Keratinocyte (primary cell): Measurements from ENCODE around the gene ALX4. TPM values are rescaled to one million over a fixed set of nuclear protein-coding genes. Genes with fewer than 3 reads are reported as not detected.

ENCODE experiments used
- DNase-seq: peaks from one replicate; pipeline ENCODE4 v3.0.0-alpha.2; 2011; ENCODE audit warnings: low read depth, missing footprints, low spot score
- FAIRE-seq: peaks from 2 replicates; lab custom pipeline; 2011; peaks lifted over from hg19 to GRCh38; lab: Jason Lieb, UNC
- H2AFZ ChIP-seq: 2 replicates; pipeline ENCODE4 v1.6.0; 2012; ENCODE audit warnings: low read length, control low read depth, inconsistent platforms; ENCODE audit not compliant: control insufficient read depth
- H3K27ac ChIP-seq: 2 replicates; pipeline ENCODE4 v1.5.1; 2011; ENCODE audit warnings: low read length; ENCODE audit not compliant: control insufficient read depth, insufficient read depth
- H3K27me3 ChIP-seq: 3 replicates; pipeline ENCODE4 v1.6.0; 2011; ENCODE audit warnings: low read length; ENCODE audit not compliant: control insufficient read depth, insufficient read depth; ENCODE audit errors: extremely low read depth
- H3K36me3 ChIP-seq, 2 experiments: 2 replicates in 1 of 2; 3 replicates in 1 of 2; pipeline ENCODE4 v1.5.1; 2011; ENCODE audit warnings: low read length in 2 of 2, mild to moderate bottlenecking in 1 of 2; ENCODE audit not compliant: control insufficient read depth in 2 of 2, insufficient read depth in 2 of 2; ENCODE audit errors: extremely low read depth in 1 of 2
- H3K4me1 ChIP-seq: 3 replicates; pipeline ENCODE4 v1.5.1; 2011; ENCODE audit warnings: low read length; ENCODE audit not compliant: control insufficient read depth, insufficient read depth; ENCODE audit errors: extremely low read depth
- H3K4me2 ChIP-seq: 3 replicates; pipeline ENCODE4 v1.6.0; 2011; ENCODE audit warnings: low read depth, low read length; ENCODE audit not compliant: control insufficient read depth, insufficient read depth; ENCODE audit errors: extremely low read depth
- H3K4me3 ChIP-seq, 3 experiments: fragments of 200-600 bp in 1 of 3; sonication (generic) in 1 of 3; 2 replicates in 2 of 3; 3 replicates in 1 of 3; pipeline ENCODE4 v1.5.1; 2011 to 2016; ENCODE audit warnings: low read length in 3 of 3, mild to moderate bottlenecking in 3 of 3, control low read depth in 2 of 3, inconsistent platforms in 1 of 3, low read depth in 1 of 3, mixed read lengths in 1 of 3, mixed run types in 1 of 3, moderate library complexity in 1 of 3; ENCODE audit not compliant: control insufficient read depth in 2 of 3, insufficient read depth in 2 of 3; ENCODE audit errors: extremely low read depth in 1 of 3
- H3K79me2 ChIP-seq: 2 replicates; pipeline ENCODE4 v1.6.0; 2012; ENCODE audit warnings: low read length; ENCODE audit not compliant: control insufficient read depth, insufficient read depth
- H3K9ac ChIP-seq: 3 replicates; pipeline ENCODE4 v1.6.0; 2011; ENCODE audit warnings: low read length; ENCODE audit not compliant: control insufficient read depth, insufficient read depth; ENCODE audit errors: extremely low read depth
- H3K9me1 ChIP-seq: 3 replicates; pipeline ENCODE4 v1.6.0; 2011; ENCODE audit warnings: low read length; ENCODE audit not compliant: control insufficient read depth, insufficient read depth; ENCODE audit errors: extremely low read depth
- H3K9me3 ChIP-seq: 2 replicates; pipeline ENCODE4 v1.5.1; 2012; ENCODE audit warnings: low read depth, low read length; ENCODE audit not compliant: control insufficient read depth
- H4K20me1 ChIP-seq: 3 replicates; pipeline ENCODE4 v1.6.0; 2011; ENCODE audit warnings: low read length; ENCODE audit not compliant: control insufficient read depth, insufficient read depth; ENCODE audit errors: extremely low read depth
- CTCF ChIP-seq, 3 experiments: IDR thresholded peaks in 1 of 3; conservative IDR thresholded peaks in 1 of 3; optimal IDR thresholded peaks in 1 of 3; 2 replicates in 2 of 3; 3 replicates in 1 of 3; pipeline versions ENCODE3 to v1.5.1; 2011; ENCODE audit warnings: low read length in 3 of 3, mild to moderate bottlenecking in 3 of 3, moderate library complexity in 2 of 3, control low read depth in 1 of 3, inconsistent platforms in 1 of 3; ENCODE audit not compliant: insufficient read depth in 2 of 3; ENCODE audit errors: extremely low read depth in 1 of 3
- EZH2 ChIP-seq: IDR thresholded peaks from one replicate; pipeline ENCODE4 v1.6.1; 2012; ENCODE audit warnings: inconsistent platforms, mild to moderate bottlenecking, low read length, moderate library complexity
- dilution Hi-C: fragments of 300-500 bp; cut with MboI; formaldehyde crosslinking; loops from one replicate; pipeline ENCODE4 v1.7.0; 2020; ENCODE audit warnings: low sequenced_read_pairs; ENCODE audit not compliant: extremely low pct_ligation_motif_present
- polyA plus RNA-seq, 5 experiments: library from polyadenylated mRNA; depleted of rRNA in 3 of 5; stranded (reverse) in 3 of 5; stranded (forward) in 1 of 5; unstranded in 1 of 5; fragments of >200 nt; gene quantifications; 1 replicate in 1 of 5; 2 replicates in 3 of 5; 3 replicates in 1 of 5; pipeline versions ENCODE4 v1.2.1 to v1.2.3, GENCODE V29; 2011 to 2012; ENCODE audit warnings: missing spikeins in 2 of 5, low read depth in 1 of 5, low replicate concordance in 1 of 5

The ALX4 gene
- polyA plus RNA-seq, 1 donor (not counting 4 experiments of a cell fraction or from before 2014, with no cell fraction given): not detected

DNA sequence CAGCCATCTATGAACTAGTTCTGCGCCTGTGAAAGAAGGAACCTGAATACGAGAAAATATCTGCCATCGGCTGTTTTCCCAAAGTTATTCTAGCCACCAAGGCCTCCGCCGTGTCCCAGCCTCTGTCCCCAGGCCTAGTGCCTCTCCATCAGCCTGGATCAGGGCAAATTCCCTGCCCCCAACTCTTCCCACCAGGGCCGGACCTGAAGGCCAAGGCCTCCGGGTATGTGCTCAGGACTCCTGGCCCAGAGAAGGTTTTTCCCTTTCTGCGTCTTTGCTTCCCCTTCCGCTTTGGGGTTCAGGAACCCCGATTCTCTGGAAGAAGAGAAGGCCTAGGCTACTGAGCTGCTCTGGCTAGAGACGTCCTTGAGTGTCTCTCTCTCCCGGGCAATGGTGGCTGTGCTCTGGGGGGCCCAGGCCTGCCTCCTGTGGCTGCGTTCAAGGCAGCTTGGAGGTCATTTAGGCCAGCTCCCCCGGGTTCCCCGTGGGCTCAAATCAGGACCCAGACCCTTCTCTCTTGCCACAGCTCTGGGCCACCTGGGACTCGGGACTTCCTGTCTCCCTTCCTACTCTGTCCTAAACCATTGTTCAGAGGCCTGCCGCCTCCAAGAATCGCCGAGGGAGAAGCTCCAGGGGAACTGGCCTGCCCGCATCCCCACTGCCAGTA, 1.6 kb downstream of the ALX4 start:
- H3K4me3 ChIP-seq: no peak overlapping the region
- TF ChIP-seq CTCF (optimal IDR thresholded peaks at IDR 0.05 in 1 of 3, IDR thresholded peaks at IDR 0.05 in 1 of 3, conservative IDR thresholded peaks at IDR 0.05 in 1 of 3; ENCODE audit: extremely low read depth in 1 of 3, insufficient read depth in 2 of 3, low read length in 3 of 3) (no peak), EZH2 (no peak)
- no peaks in the 10 kb centered on the region for H3K9me1 ChIP-seq
- H3K9me3 ChIP-seq: no peaks in the 10 kb centered on the region
- H3K4me1 ChIP-seq: peaks cover 14% of the 10 kb centered on the region
- H3K36me3 ChIP-seq: no peaks in the 10 kb centered on the region
- peaks cover 4% of the 10 kb centered on the region for H4K20me1 ChIP-seq
- H3K9ac ChIP-seq: no peak overlapping the region
- dilution Hi-C loops: no loop called here
- DNase-seq (no peak), FAIRE-seq (no peak)
- no peak overlapping the region for H2AFZ ChIP-seq
- H3K79me2 ChIP-seq: no peaks in the 10 kb centered on the region
- no peak overlapping the region for H3K27ac ChIP-seq
- peaks cover 97% of the 10 kb centered on the region for H3K27me3 ChIP-seq
- H3K4me2 ChIP-seq: no peak overlapping the region

GRCh38 chr11:44307340-44308099, 2.4 kb downstream of the ALX4 start:
- dilution Hi-C loops: no loop called here
- Histone ChIP-seq H4K20me1 (peaks cover 4% of the 10 kb centered on the region), H3K4me2 (no peak overlapping the region), H3K36me3 (no peaks in the 10 kb centered on the region), H3K27me3 (peaks cover 97% of the 10 kb centered on the region), H3K4me1 (peaks cover 14% of the 10 kb centered on the region), H3K9ac (no peak overlapping the region), H3K9me1 (no peaks in the 10 kb centered on the region), H2AFZ (no peak overlapping the region), H3K4me3 (no peak overlapping the region), H3K27ac (no peak overlapping the region), H3K9me3 (no peaks in the 10 kb centered on the region), H3K79me2 (no peaks in the 10 kb centered on the region)
- no peak for FAIRE-seq
- TF ChIP-seq EZH2 (no peak), CTCF (optimal IDR thresholded peaks at IDR 0.05 in 1 of 3, IDR thresholded peaks at IDR 0.05 in 1 of 3, conservative IDR thresholded peaks at IDR 0.05 in 1 of 3; ENCODE audit: extremely low read depth in 1 of 3, insufficient read depth in 2 of 3, low read length in 3 of 3) (no peak)
- DNase-seq: no peak
